CD4-positive, CD25-positive, alpha-beta regulatory T cell (primary cell): ENCODE measurements around the gene RAB17. TPM values are rescaled to one million over a fixed set of nuclear protein-coding genes. Genes with fewer than 3 reads are reported as not detected.
"Not testable (repeated sequence)": the region's sequence is repeated elsewhere in the genome, so short reads cannot be mapped to it uniquely, and the experiment has no call there.

ENCODE experiments used
- ATAC-seq, 2 donors: fragments of 150-1000 bp; cut with Tn5 transposase; one replicate each; pipeline ENCODE4 v1.10.0; 2021; ENCODE audit warnings: low read depth in 2 of 2, moderate number of reproducible peaks in 2 of 2, moderate library complexity in 1 of 2
- DNase-seq, 3 donors: peaks; one replicate each; pipeline versions ENCODE4 v3.0.0 to v3.0.0-alpha.2; 2012 to 2022; ENCODE audit warnings: mixed read lengths in 1 of 3
- H3K27ac ChIP-seq: one replicate; pipeline ENCODE4 v1.7.0; 2013; ENCODE audit warnings: mild to moderate bottlenecking, low read length; ENCODE audit not compliant: insufficient read depth, poor library complexity, severe bottlenecking
- H3K27me3 ChIP-seq: one replicate; pipeline ENCODE4 v1.7.0; 2013; ENCODE audit warnings: low read length; ENCODE audit not compliant: control insufficient read depth, insufficient read depth
- H3K36me3 ChIP-seq: one replicate; pipeline ENCODE4 v1.7.0; 2013; ENCODE audit warnings: mild to moderate bottlenecking, low read length, moderate library complexity; ENCODE audit not compliant: control insufficient read depth, insufficient read depth
- H3K4me1 ChIP-seq: 2 replicates; pipeline ENCODE4 v1.7.0; 2013; ENCODE audit warnings: mild to moderate bottlenecking, low read length; ENCODE audit not compliant: insufficient read depth, control insufficient read depth, poor library complexity, severe bottlenecking
- H3K4me3 ChIP-seq: one replicate; pipeline ENCODE4 v1.7.0; 2013; ENCODE audit warnings: low read depth, mild to moderate bottlenecking, low read length, moderate library complexity
- H3K9me3 ChIP-seq, 2 experiments: 1 replicate in 1 of 2; 2 replicates in 1 of 2; pipeline ENCODE4 v1.7.0; 2013; ENCODE audit warnings: low read length in 2 of 2, mild to moderate bottlenecking in 1 of 2, moderate library complexity in 1 of 2; ENCODE audit not compliant: control insufficient read depth in 2 of 2
- H3K27ac Mint-ChIP-seq, 3 donors: one replicate each; pipeline ENCODE4 v1.8.0; 2020 to 2022; ENCODE audit warnings: mild to moderate bottlenecking in 3 of 3, mixed read lengths in 3 of 3, moderate library complexity in 2 of 3
- H3K27me3 Mint-ChIP-seq: one replicate; pipeline ENCODE4 v1.8.0; 2022; ENCODE audit warnings: mild to moderate bottlenecking, mixed read lengths
- H3K36me3 Mint-ChIP-seq: one replicate; pipeline ENCODE4 v1.8.0; 2020; ENCODE audit warnings: mixed read lengths
- H3K4me1 Mint-ChIP-seq, 4 donors: one replicate each; pipeline ENCODE4 v1.8.0; 2020 to 2022; ENCODE audit warnings: mixed read lengths in 4 of 4, mild to moderate bottlenecking in 1 of 4
- H3K4me3 Mint-ChIP-seq, 4 donors: one replicate each; pipeline ENCODE4 v1.8.0; 2020 to 2022; ENCODE audit warnings: mild to moderate bottlenecking in 4 of 4, mixed read lengths in 4 of 4, moderate library complexity in 3 of 4
- H3K9me3 Mint-ChIP-seq, 7 donors: one replicate each; pipeline ENCODE4 v1.8.0; 2020 to 2022; ENCODE audit warnings: mixed read lengths in 7 of 7, mild to moderate bottlenecking in 3 of 7, moderate library complexity in 2 of 7
- polyA plus RNA-seq, 4 donors: library from polyadenylated mRNA; unstranded; fragments of 300-500 nt; fragmentation: Illumina TruSeq; gene quantifications; one replicate each; pipeline ENCODE4 v1.2.3, GENCODE V29; 2021
- total RNA-seq: library from RNA; stranded (reverse); gene quantifications from one replicate; pipeline ENCODE4 v1.2.3, GENCODE V29; 2022

The RAB17 gene
- total and polyA plus RNA-seq, 5 donors from 2014 or later, result not detected

GRCh38 chr2:237606522-237606921, 16.0 kb upstream of the RAB17 start:
- not testable (repeated sequence) for H3K36me3 Mint-ChIP-seq, H3K4me3 Mint-ChIP-seq, H3K27ac ChIP-seq, DNase-seq, H3K9me3 ChIP-seq, H3K27me3 ChIP-seq, H3K27ac Mint-ChIP-seq, H3K36me3 ChIP-seq, H3K4me3 ChIP-seq, H3K9me3 Mint-ChIP-seq, ATAC-seq
- H3K4me1 ChIP-seq, result peaks cover 17% of the 10 kb centered on the region
- Mint-ChIP-seq H3K27me3 (peaks cover 16% of the 10 kb centered on the region), H3K4me1 (peaks cover 5 to 28% (median 13%) of the 10 kb centered on the region in 4 donors)

- ATAC-seq, result no peak
- H3K4me3 ChIP-seq, result no peak overlapping the region
- no peak for DNase-seq
- H3K4me1 Mint-ChIP-seq, result peaks cover 5 to 27% (median 13%) of the 10 kb centered on the region in 4 donors
- H3K36me3 ChIP-seq, result no peaks in the 10 kb centered on the region
- no peak overlapping the region for H3K27ac ChIP-seq
- H3K4me1 ChIP-seq, result peaks cover 17% of the 10 kb centered on the region
- no peaks in the 10 kb centered on the region for H3K36me3 Mint-ChIP-seq
- no peaks in the 10 kb centered on the region for H3K27me3 ChIP-seq
- peak overlapping the region; percentile 50 to 90 (median 57) for H3K27ac Mint-ChIP-seq
- H3K27me3 Mint-ChIP-seq, result peaks cover 10% of the 10 kb centered on the region
- H3K9me3 Mint-ChIP-seq, result no peaks in the 10 kb centered on the region
- H3K4me3 Mint-ChIP-seq, result no peak overlapping the region
- no peaks in the 10 kb centered on the region for H3K9me3 ChIP-seq
Measured at GRCh38 chr2:237604960-237605359, 14.4 kb upstream of the RAB17 start.

DNA sequence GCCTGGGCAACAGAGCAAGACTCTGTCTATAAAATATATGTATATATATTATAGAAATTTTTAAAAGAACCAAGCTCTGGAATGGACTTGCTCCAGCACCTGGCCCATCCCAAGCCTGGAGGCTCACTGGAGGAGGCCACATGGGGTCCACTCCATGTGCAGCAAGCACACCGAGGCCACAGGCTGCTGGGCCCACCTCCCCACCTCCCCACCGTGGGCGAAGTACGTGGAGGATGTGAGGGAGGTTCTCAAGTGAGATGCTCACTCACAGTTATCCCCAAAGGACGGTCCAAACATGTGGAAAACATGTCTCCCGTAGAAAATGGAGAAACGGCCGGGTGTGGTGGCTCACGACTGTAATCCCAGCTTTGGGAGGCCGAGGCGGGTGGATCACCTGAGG, 13.9 kb upstream of the RAB17 start:
- H3K27me3 ChIP-seq, result no peaks in the 10 kb centered on the region
- no peaks in the 10 kb centered on the region for H3K9me3 ChIP-seq
- Mint-ChIP-seq H3K27me3 (peaks cover 7% of the 10 kb centered on the region), H3K4me3 (peak overlapping the region in 2 of 4 donors; percentile 82 to 85), H3K27ac (peak overlapping the region; percentile 90 to 95 (median 93)), H3K9me3 (no peaks in the 10 kb centered on the region), H3K36me3 (no peaks in the 10 kb centered on the region), H3K4me1 (peaks cover 5 to 27% (median 13%) of the 10 kb centered on the region in 4 donors)
- H3K36me3 ChIP-seq, result no peaks in the 10 kb centered on the region
- no peak overlapping the region for H3K4me3 ChIP-seq
- H3K4me1 ChIP-seq, result peaks cover 17% of the 10 kb centered on the region
- peak overlapping the region; percentile 72 for H3K27ac ChIP-seq
- DNase-seq (no peak), ATAC-seq (no peak)

DNA sequence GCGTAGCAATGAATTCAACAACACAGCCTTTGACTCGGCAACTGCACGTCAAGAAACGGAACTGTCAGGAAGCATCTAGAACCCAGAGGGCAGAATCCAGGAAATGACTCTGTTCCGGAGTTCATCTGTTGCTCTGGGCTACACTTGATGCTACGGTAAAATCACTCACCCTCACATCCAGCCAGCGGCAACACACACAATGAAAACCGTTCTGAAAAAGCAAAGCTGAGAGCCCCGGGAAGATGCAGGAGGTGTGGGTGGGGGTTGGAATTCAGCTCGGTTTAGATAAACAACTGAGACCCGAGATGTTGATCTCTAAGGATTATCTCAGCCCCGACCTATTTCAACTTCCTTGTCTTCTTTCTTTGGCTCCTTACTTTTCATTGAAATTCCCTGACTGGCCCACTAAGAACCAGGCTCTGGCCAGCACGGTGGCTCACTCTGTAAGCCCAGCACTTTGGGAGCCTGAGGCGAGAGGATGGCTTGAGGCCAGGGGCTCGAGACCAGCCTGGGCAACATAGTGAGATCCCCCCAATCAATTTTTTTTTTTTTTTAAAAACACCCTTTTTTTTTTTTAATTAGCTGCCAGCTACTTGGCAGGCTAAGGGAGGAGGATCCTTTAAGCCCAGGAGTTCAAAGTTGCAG, 13.3 kb upstream of the RAB17 start:
- Histone ChIP-seq H3K27me3 (no peaks in the 10 kb centered on the region), H3K4me3 (peak overlapping the region; percentile 56), H3K27ac (peak overlapping the region; percentile 72), H3K4me1 (peaks cover 17% of the 10 kb centered on the region), H3K9me3 (no peaks in the 10 kb centered on the region), H3K36me3 (no peaks in the 10 kb centered on the region)
- Mint-ChIP-seq H3K4me3 (peak overlapping the region; percentile 26 to 85 (median 82)), H3K4me1 (peaks cover 5 to 27% (median 13%) of the 10 kb centered on the region in 4 donors), H3K9me3 (no peaks in the 10 kb centered on the region), H3K27ac (peak overlapping the region; percentile 90 to 95 (median 93)), H3K27me3 (peaks cover 7% of the 10 kb centered on the region), H3K36me3 (no peaks in the 10 kb centered on the region)
- ATAC-seq (peak; percentile 97 to 98), DNase-seq (peak; percentile 32 to 80 (median 80))

DNA sequence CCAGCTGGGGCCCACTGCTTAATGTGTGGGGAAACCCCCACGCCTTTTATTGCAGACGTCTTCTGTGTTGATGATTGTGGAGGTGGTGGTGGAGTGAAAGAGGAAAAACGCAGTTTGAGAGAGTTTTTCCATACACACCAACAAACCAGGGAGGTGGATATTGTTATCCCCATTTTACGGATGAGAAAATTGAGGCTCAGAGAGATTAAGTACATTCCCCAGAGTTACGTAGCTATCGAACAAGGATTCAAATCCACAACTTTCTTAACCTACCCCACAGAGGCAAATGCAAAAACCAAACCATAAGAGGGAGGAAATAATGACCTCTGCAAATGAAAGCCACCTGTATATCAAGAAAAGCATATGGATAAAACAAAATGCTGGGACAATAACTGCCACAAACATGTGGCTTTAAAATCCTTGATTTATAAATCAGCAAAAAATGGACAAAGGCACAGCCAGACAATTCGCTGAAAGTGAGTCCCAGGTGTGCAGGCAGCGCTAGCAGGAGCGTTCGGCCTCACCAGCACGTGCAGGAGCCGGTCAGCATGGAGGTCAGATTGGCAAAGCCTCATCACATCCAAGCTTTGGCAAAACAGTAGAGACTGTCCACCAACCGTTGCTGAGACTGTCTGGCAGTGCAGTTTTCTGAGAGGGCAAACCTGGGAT, 12.6 kb upstream of the RAB17 start:
- H3K4me3 Mint-ChIP-seq, result peak overlapping the region; percentile 26 to 85 (median 63)
- Histone ChIP-seq H3K9me3 (no peaks in the 10 kb centered on the region), H3K27me3 (no peaks in the 10 kb centered on the region), H3K27ac (peak overlapping the region; percentile 72), H3K36me3 (no peaks in the 10 kb centered on the region), H3K4me1 (peaks cover 17% of the 10 kb centered on the region), H3K4me3 (peak overlapping the region; percentile 56)
- H3K4me1 Mint-ChIP-seq, result peaks cover 5 to 27% (median 13%) of the 10 kb centered on the region in 4 donors
- H3K27me3 Mint-ChIP-seq, result peaks cover under 1% of the 10 kb centered on the region
- H3K27ac Mint-ChIP-seq, result peak overlapping the region; percentile 90 to 95 (median 93)
- no peak for DNase-seq
- H3K36me3 Mint-ChIP-seq, result no peaks in the 10 kb centered on the region
- no peaks in the 10 kb centered on the region for H3K9me3 Mint-ChIP-seq
- no peak for ATAC-seq

- Histone ChIP-seq H3K27ac (no peak overlapping the region), H3K9me3 (no peaks in the 10 kb centered on the region), H3K36me3 (no peaks in the 10 kb centered on the region), H3K4me1 (peaks cover 17% of the 10 kb centered on the region), H3K4me3 (no peak overlapping the region), H3K27me3 (no peaks in the 10 kb centered on the region)
- Mint-ChIP-seq H3K4me1 (peaks cover 5 to 27% (median 13%) of the 10 kb centered on the region in 4 donors), H3K27ac (peak overlapping the region; percentile 90 to 95 (median 93)), H3K27me3 (no peaks in the 10 kb centered on the region), H3K36me3 (no peaks in the 10 kb centered on the region), H3K9me3 (no peaks in the 10 kb centered on the region), H3K4me3 (no peak overlapping the region)
- DNase-seq, result no peak
- no peak for ATAC-seq
Measured at GRCh38 chr2:237602409-237602808, 11.9 kb upstream of the RAB17 start.

DNA sequence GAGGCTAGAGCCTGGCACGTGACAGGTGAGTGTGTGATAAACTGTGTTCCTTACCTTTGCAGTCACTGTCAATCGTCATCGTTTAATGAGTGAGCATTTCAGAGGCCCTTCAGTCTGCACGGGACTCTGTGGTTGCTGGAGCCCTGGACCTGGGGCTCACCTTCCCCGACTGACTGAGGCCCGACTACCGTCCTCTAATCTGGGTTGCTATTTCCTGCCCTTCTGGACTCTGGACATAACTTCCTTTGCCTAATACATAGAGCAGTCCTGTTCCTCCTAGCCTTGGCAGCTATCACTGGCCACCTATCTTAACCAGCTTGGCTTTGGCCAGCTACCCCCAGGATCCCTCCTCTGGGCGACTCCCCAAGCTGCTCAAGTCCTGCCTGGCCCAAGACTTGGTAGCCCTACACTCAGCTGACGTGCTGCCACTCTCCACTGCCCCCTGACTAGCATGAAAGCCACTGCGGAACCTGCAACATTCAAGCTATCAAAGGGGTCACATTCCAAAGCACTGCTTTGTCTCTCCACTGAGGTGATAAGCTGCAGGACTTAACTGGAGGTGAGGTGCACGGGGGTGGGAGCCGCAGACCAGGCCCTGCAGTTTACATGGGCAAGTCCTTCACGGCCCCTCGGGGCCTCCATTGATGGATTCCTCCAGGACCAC, 11.1 kb upstream of the RAB17 start:
- Mint-ChIP-seq H3K27me3 (no peaks in the 10 kb centered on the region), H3K4me3 (no peak overlapping the region), H3K27ac (peak overlapping the region in 2 of 3 donors; percentile 80 to 90), H3K4me1 (peaks cover 5 to 27% (median 13%) of the 10 kb centered on the region in 4 donors), H3K9me3 (no peaks in the 10 kb centered on the region), H3K36me3 (no peaks in the 10 kb centered on the region)
- DNase-seq, result no peak
- Histone ChIP-seq H3K4me3 (no peak overlapping the region), H3K27ac (no peak overlapping the region), H3K27me3 (no peaks in the 10 kb centered on the region), H3K4me1 (peaks cover 17% of the 10 kb centered on the region), H3K9me3 (no peaks in the 10 kb centered on the region), H3K36me3 (no peaks in the 10 kb centered on the region)
- ATAC-seq, result no peak
